ENCODE measurements around the gene HSD17B1. TPM values are rescaled to one million over a fixed set of nuclear protein-coding genes. Genes with fewer than 3 reads are reported as not detected.

Gene HSD17B1
- total RNA-seq, 1 donor from 2014 or later, result 1.4 TPM

DNA sequence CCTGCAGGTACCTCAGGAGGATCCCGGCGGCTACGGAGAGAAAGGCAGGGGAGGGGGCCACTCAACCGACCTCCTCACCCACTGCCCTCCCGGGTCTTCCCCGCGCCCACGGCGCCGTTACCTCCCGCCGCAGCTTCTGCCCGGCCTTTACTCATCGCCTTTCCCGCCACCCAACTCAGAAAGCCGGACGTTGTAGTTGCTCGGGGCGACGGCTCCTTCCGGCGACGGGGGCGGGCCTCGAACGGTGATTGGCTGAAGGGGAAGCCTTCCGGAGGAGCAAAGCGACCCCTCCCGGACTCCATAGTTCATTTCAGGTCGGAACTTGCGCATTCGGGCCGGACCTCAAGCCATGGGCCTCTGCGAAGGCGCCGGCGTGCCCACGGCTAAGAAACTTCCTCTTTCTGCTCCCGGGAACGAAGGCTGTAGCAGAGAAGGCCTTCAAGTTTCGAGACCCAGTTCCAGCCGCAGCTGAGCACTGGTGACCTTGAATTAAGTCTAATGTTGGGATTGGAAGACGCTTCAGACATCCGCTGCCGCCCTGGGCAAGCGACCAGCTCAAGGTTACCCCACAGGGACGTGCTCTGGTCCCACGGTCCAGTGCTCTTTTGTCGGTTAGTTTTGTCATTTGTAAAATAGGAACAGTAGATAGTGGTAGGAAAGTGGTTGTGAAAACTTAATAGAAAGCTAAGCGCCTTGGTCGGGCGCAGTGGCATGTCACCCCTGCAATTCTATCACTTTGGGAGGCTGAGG, 25.0 kb downstream of the HSD17B1 start, which contains the start of gene PSMC3IP:
Gene PSMC3IP (minus strand): TSS at position 198 of the 750 bp plus-strand sequence. CDS start 43 bp downstream, at position 155.
- H3K36me3 Mint-ChIP-seq (ENCODE audit: insufficient read depth), result peaks cover 9% of the 10 kb centered on the region
- TF ChIP-seq CTCF (IDR thresholded peaks at IDR 0.05; ENCODE audit: unreplicated experiment), result peak; percentile 38
- no peaks in the 10 kb centered on the region for H3K27me3 Mint-ChIP-seq

GRCh38 chr17:42578282-42578869, 25.7 kb downstream of the HSD17B1 start:
- DNase-seq (ENCODE audit: low spot score, unreplicated experiment), result peak; percentile 72
- peak; percentile 77 for TF ChIP-seq CTCF (IDR thresholded peaks at IDR 0.05; ENCODE audit: unreplicated experiment)
- peak overlapping the region; percentile 96 for H3K4me3 Mint-ChIP-seq (ENCODE audit: low read depth)
- H3K36me3 Mint-ChIP-seq (ENCODE audit: insufficient read depth), result peaks cover 10% of the 10 kb centered on the region
- H3K4me1 Mint-ChIP-seq (ENCODE audit: low read depth), result peaks cover 18% of the 10 kb centered on the region
- H3K27ac Mint-ChIP-seq, result peak overlapping the region; percentile 98
- H3K9me3 Mint-ChIP-seq (ENCODE audit: low read depth), result no peaks in the 10 kb centered on the region
- H3K27me3 Mint-ChIP-seq, result no peaks in the 10 kb centered on the region

More for the DNA sequence above, 25.0 kb downstream of the HSD17B1 start, which contains the start of gene PSMC3IP:
- no peaks in the 10 kb centered on the region for H3K9me3 Mint-ChIP-seq (ENCODE audit: low read depth)
- peak within 1 kb of the TSS; percentile 96 for H3K4me3 Mint-ChIP-seq (ENCODE audit: low read depth)
- peak within 1 kb of the TSS; percentile 98 for H3K27ac Mint-ChIP-seq
- H3K4me1 Mint-ChIP-seq (ENCODE audit: low read depth), result peaks cover 18% of the 10 kb centered on the region
- peak; percentile 81 for DNase-seq (ENCODE audit: low spot score, unreplicated experiment)

- no peaks in the 10 kb centered on the region for H3K9me3 Mint-ChIP-seq (ENCODE audit: low read depth)
- H3K27ac Mint-ChIP-seq, result no peak overlapping the region
- no peak for TF ChIP-seq CTCF (IDR thresholded peaks at IDR 0.05; ENCODE audit: unreplicated experiment)
- no peaks in the 10 kb centered on the region for H3K27me3 Mint-ChIP-seq
- peaks cover 18% of the 10 kb centered on the region for H3K4me1 Mint-ChIP-seq (ENCODE audit: low read depth)
- peaks cover 10% of the 10 kb centered on the region for H3K36me3 Mint-ChIP-seq (ENCODE audit: insufficient read depth)
- no peak for DNase-seq (ENCODE audit: low spot score, unreplicated experiment)
- no peak overlapping the region for H3K4me3 Mint-ChIP-seq (ENCODE audit: low read depth)
These were observed 27.2 kb downstream of the HSD17B1 start for GRCh38 chr17:42579794-42580551.

GRCh38 chr17:42581744-42582270, 29.1 kb downstream of the HSD17B1 start:
- no peak for DNase-seq (ENCODE audit: low spot score, unreplicated experiment)
- H3K36me3 Mint-ChIP-seq (ENCODE audit: insufficient read depth), result peaks cover 9% of the 10 kb centered on the region
- H3K4me3 Mint-ChIP-seq (ENCODE audit: low read depth), result no peak overlapping the region
- H3K27ac Mint-ChIP-seq, result no peak overlapping the region
- H3K9me3 Mint-ChIP-seq (ENCODE audit: low read depth), result no peaks in the 10 kb centered on the region
- H3K4me1 Mint-ChIP-seq (ENCODE audit: low read depth), result peaks cover 11% of the 10 kb centered on the region
- H3K27me3 Mint-ChIP-seq, result no peaks in the 10 kb centered on the region
- no peak for TF ChIP-seq CTCF (IDR thresholded peaks at IDR 0.05; ENCODE audit: unreplicated experiment)

DNA sequence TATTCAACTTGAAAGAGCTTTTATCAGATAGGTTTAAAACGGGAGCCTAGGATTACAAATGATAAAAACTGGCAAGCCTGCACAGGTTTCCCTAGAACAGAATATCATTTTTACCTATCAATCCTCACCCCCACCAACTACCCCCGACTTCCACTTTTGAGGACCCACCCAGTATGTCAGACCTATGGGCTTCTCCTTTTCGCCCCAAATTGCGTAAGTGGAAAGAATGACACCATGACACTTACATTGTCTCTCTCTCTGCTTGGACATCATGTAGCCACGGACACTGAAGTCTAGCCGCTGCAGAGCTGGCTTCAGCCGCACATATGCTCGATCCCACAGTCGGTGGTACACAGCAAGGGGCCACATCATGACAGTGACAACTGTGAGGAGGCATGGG, 32.2 kb downstream of the HSD17B1 start:
- TF ChIP-seq CTCF (IDR thresholded peaks at IDR 0.05; ENCODE audit: unreplicated experiment), result no peak
- Mint-ChIP-seq H3K27ac (peak overlapping the region; percentile 52), H3K4me1 (ENCODE audit: low read depth) (no peaks in the 10 kb centered on the region), H3K4me3 (ENCODE audit: low read depth) (no peak overlapping the region), H3K27me3 (no peaks in the 10 kb centered on the region), H3K36me3 (ENCODE audit: insufficient read depth) (peaks cover 16% of the 10 kb centered on the region), H3K9me3 (ENCODE audit: low read depth) (no peaks in the 10 kb centered on the region)
- no peak for DNase-seq (ENCODE audit: low spot score, unreplicated experiment)
